ENCODE results near the gene SLC25A42.

Gene SLC25A42

DNA sequence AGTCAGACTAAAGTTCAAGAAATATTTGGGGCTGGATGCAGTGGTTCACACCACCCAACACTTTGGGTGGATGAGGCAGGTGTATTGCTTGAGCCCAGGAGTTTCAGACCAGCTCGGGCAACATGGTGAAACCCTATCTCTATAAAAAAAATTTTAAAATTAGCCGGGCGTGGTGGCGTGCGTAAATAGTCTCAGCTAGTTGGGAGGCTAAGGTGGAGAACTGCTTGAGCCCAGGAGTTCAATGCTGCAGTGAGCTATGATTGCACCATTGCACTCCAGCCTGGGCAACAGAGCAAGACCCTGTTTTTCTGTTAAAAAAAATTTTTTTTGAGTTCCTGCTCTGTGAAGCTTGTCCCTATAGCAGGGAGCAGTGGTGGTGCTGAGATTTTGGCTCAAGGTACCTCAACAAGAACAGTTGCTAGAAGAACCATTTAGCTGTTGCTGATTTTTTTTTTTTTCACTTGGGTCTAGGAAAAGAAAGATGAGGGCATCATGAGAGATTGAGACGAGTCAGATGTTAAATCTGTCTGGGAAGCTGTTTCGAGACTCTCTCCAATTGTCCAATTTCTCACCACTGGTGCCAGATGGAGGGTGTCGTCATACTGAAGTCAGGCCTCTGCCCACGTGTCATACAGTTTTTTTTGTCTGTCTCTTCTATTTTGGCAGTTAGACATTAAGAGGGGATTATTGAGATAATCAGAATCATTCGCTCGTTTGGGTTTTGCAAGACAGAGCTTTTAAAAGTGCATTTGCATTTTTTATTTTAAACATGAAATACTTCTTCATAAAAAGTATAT, 3.7 kb downstream of the SLC25A42 start:
- in situ Hi-C loops (cut with MboI; ENCODE audit: low sequenced_read_pairs): no loop called here

DNA sequence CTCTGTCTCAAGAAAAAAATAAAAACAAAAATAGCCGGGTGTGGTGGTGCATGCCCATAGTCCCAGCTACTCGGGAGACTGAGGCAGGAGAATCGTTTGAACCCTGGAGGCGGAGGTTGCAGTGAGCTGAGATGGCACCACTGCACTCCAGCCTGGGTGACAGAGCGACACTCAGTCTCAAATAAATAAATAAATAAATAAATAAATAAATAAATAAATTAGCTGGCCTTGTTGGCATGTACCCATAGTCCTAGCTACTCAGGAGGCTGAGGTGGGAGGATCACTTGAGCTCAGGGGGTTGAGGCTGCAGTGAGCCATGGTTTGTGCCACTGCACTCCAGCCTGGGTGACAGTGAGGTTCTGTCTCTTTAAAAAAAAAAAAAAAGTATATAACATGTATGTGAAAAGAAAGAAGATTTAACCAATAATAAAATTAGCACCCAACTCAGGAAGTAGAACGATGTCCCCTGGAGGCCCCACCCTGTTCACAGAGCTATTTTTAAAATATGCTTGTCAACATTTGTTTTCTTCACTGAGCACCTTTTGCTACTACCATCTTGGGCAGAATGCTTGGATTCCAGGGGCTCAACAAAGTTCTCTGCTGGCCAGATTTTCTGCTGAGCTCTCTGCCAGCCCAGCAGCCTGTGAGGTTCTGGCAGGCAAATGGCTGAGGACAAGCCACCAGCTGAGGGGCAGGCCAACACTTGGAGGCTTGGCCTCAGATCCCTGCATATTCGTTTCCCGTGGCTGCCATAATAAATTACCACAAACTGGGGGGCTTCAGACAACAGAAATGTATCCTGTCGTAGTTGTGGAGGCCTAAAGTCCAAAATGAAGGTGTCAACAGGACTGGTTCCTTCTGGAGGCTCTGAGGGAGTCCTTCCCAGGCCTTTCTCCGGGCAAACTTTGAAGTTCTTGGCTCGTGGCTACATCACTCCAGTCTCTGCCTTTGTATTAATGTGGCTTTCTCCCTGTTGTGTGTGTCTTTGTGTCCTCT, 5.2 kb downstream of the SLC25A42 start:
- in situ Hi-C loops (cut with MboI; ENCODE audit: low sequenced_read_pairs): no loop called here

DNA sequence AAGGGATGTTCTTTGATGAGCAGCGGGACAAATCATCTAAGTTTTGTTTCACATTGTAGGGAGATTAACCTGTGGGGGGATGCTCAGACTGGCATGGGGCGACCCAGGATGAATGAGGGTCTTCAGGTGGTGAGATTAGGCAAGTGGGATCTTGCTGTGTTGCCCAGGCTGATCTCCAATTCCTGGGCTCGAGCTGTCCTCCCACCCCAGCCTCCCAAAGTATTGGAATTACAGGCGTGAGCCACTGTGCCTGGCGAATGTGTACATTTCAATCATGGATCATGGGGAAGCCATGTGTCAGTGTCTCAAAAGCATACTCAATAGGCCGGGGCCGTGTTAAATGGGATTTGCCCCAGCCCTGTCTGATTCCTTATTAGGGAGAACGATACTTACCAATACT, 8.1 kb downstream of the SLC25A42 start:
- in situ Hi-C loops (cut with MboI; ENCODE audit: low sequenced_read_pairs): no loop called here

DNA sequence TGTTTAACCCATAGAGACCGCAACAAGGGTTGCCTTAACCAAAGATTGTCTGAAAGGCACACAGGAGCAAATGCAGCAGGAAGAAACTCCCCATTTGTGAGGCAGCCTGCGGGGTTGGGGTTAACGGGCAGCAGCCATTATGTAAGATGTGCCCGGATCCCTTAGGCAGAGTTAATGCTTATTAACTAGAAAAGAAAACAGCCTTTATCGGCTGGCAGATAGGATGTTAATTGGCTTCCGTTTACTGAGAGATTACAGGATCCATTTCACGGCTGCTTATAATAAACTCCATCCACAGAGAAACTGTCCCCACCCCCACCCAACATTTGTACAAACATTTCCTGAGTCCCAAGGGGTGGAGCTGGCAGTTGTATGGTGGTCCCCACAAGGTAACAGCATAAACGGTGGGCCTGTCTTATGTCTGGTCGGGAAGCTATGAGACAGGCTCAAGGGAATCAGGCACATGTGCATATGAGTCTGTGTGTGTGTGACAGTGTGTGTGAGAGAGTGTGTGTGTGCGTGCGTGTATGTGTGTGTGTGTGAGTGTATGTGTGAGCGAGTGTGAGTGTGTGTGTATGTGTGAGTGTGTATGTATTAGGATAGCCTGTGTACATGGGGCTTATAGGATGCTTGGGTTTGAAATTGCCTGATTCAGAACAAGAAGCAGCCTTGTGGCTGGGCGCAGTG, 10.5 kb downstream of the SLC25A42 start:
- in situ Hi-C loops (cut with MboI; ENCODE audit: low sequenced_read_pairs): no loop called here

DNA sequence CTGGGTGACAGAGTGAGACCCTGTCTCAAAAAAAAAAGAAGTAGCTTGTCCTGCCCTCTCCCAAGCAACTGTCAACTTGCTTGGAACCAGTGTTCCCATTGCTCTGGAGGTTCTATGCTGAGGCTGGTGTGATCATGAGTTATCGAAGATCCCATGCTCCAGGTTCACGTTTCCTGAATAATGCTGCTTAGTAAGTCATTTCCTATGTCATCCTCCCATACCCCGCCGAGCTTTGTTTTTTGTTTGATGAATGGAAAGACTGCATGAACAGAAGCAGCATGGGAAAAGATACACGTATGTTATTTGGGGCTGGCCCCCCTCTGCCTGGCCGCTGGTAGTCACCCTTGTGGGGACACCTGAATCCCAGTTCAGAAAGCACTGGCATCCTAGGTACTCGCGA, 11.3 kb downstream of the SLC25A42 start:
- in situ Hi-C loops (cut with MboI; ENCODE audit: low sequenced_read_pairs): no loop called here

DNA sequence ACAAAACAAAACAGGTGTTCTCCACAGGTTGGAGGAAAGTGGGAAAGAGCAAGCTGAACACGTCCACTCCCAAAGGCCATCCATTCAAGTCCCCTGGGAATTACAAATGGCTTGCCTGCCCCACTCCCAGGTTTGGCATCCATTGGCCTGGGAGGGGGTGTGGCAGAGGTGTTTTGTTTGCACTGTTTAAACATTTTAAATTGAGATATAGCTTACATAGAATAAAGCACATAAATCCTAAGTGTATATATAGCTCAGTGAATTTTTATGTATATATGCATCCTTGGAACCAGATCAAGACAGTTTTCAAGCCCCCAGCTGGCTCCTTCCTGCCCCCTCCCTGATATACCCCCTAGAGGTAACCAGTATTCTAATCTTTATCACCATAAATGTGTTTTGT, 12.7 kb downstream of the SLC25A42 start:
- in situ Hi-C loops (cut with MboI; ENCODE audit: low sequenced_read_pairs): no loop called here

DNA sequence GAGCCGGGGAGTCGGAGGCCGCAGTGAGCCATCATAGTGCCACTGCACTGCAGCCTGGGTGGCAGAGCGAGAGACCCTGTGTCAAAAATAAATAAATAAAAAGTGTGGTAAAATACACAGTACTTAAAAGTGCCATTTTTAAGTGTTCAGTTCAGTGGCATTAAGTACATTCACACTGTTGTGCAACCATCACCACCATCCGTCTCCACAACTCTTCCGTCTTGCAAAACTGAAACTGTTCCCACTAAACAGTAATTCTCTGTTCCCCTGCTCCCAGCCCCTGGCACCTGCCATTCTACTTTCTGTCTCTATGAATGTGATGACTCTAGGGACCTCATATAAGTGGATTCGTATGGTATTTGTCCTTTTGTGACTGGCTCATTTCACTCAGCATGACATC, 13.3 kb downstream of the SLC25A42 start:
- in situ Hi-C loops (cut with MboI; ENCODE audit: low sequenced_read_pairs): no loop called here

DNA sequence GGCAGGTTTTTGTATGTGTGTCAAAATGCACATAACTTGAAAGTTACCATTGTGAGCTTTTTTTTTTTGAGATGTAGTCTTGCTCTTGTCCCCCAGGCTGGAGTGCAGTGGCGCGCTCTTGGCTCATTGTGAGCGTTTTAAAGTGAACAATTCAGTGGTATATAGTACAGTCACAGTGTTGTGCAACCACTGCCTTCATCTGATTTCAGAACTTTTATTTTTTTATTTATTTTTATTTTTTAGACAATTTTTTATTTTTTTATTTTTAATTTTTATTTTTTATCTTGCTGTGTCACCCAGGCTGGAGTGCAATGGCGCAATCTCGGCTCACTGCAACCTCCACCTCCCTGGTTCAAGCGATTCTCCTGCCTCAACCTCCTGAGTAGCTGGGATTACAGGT, 15.0 kb downstream of the SLC25A42 start:
- in situ Hi-C loops (cut with MboI; ENCODE audit: low sequenced_read_pairs): no loop called here

DNA sequence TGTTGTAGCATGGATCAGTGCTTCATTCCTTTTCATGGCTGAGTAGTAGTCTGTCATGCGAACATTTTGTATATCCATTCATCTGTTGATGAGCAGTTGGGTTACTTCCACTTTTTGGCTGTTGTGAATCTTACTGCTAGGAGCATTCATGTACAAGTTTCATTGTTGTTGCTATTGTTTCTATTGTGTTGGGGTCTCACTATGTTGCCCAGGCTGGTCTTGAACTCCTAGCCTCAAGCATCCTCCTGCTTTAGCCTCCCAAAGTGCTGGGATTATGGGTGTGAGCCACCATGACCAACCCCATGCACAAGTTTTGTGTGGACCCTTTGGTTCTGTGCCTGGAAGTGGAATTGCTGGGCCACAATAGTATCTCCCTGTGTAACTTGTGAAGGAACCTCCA, 15.8 kb downstream of the SLC25A42 start:
- in situ Hi-C loops (cut with MboI; ENCODE audit: low sequenced_read_pairs): no loop called here

DNA sequence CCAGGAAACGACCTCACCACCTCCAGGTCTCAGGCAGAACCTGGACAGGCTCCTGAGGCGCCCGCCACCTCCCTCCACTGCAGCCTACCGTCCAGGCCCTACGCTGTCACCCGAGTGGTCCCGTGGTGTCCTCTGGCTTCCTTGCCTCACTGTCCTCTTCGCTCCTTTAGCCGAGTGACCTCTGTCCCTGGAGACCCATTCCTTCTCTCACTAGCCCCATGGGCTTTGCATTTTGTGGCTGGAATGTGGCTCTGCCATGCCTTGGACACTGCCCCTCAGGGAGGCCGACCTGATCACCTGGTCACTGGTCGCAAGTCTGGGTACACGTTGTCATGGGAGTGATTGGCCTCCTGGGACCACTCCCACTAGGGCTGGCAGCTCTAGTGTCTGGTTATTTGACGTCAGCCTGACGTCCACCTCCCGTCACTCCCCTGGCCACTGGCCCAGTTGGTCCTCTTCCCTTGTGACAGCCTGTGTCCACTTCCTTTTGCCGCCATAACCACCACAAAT, 17.9 kb downstream of the SLC25A42 start:
- in situ Hi-C loops (cut with MboI; ENCODE audit: low sequenced_read_pairs): no loop called here

DNA sequence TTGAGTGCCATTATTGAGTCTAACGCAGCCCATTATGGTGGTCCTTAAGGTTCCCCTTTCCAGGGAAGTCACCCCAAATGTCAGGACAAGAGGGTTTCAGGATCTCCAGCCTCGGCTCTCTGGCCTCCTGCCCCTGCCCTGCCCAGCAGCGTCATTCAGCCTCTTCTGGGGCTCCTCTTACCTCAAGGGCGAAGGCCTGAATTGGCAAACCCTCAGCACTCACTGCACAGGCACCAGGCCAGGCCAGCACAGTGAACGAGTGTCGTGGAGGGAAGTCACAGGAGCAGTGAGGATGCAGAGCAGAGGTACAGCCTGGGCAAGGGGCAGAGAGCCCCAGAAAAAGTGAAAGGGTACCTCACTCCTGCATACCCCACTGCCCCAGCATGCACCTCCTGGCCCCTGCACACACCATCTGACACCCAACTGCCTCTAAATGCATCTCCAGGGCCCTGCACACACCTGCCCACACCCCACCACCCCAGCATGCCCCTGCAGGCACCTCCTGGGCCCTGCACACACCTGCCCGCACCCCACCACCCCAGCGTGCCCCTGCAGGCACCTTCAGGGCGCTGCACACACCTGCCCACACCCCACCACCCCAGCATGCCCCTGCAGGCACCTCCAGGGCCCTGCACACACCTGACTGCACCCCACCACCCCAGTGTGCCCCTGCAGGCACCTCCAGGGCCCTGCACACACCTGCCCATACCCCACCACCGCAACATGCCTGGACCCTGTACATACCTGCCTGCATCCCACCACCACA, 19.8 kb downstream of the SLC25A42 start:
- in situ Hi-C loops (cut with MboI; ENCODE audit: low sequenced_read_pairs): no loop called here

DNA sequence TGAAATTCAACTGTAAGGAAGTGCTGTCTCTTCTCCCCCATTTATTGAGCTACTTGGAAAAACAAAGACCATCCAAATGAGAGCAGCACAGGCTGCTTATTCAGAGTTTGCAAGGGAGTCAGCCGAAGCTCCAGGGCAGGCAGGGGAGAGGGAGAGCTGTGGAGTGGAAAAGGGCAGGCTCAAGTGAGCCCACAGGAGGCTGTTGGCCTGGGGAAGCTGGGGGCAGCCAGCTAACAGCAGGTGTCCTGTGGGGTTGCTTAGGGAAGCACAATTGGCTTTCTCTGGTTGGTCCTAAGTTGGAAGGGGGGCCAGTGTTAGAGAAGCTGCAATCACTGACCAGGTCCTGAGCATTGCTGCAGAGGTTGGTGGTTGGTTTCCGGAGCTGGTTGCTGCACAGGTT, 23.9 kb downstream of the SLC25A42 start:
- in situ Hi-C loops (cut with MboI; ENCODE audit: low sequenced_read_pairs): no loop called here

DNA sequence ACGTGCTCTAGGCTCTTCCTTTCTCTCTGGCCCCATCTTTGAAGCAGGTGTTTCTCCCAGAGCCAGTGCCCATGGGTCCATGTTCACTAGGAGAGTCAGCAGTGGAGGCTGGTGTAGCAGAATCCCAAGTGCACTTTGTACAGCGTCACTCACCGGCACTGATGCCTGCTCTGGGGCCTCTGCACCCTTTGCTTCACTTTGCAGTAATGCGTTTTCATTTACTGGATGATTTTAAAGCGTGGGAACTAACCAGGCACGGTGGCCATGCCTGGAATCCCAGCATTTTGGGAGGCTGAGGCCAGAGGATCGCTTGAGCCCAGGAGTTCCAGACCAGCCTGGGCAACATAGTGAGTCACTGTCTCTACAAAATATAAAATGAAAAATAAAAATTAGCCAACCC, 30.7 kb downstream of the SLC25A42 start:
- in situ Hi-C loops (cut with MboI; ENCODE audit: low sequenced_read_pairs): no loop called here

DNA sequence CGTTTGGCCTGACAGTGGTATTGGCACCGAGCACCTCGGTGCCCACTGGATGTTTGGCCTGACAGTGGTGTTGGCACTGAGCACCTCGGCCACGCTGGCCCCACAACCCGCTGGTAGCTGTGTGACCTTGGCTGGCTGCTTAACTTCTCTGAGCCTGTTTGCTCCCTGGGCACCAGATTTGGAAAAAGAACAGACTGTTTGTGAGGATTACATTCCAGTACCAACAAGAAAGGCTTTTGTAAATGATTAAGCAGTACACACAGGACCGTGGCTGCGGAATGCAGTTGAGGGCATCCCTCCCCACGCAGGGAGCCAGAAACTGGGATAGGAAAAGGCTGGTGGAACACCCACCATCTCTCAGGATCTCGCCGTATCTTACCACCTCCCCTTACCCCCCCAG, 31.9 kb downstream of the SLC25A42 start:
- in situ Hi-C loops (cut with MboI; ENCODE audit: low sequenced_read_pairs): no loop called here

DNA sequence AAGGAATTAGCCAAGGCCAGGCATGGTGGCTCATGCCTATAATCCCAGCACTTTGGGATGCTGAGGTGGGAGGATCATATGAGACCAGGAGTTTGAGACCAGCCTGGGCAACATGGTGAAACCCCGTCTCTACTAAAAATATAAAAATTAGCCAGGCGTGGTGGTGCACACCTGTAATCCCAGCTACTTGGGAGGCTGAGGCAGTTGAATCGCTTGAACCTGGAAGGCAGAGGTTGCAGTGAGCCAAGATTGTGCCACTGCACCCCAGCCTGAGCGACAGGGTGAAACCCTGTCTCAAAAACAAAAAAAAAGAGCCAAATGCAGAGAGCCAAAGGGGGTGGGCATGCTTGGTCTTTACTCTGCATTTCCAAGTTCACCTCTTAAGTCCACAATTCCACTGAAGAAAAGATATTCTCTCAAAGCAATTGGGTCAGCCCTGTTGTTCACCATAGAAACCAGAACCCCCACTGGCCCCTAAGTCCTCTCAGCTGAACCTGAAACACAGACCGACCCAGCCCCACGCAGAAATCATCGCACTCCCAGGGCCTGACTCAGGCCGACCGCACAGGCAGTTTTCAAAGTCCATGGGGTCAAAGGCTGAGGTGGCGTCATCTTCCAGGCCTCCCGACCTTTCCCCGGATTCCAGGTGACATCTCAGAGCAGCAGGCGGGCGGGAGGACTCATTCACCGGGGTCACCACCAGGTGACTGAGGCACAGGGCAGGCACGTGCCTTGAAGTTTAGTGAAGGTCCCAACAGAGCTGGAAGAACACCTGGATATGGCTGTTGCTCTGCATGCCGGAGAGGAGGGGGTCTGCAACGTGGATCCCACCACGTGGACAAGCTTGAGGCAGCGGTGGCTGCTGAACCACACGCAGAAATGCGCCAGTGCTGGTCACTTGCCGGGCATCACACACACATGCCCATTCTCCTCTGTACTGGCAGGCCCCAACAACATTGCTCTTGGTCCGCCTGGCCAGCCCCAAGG, 33.1 kb downstream of the SLC25A42 start:
- in situ Hi-C loops (cut with MboI; ENCODE audit: low sequenced_read_pairs): no loop called here

DNA sequence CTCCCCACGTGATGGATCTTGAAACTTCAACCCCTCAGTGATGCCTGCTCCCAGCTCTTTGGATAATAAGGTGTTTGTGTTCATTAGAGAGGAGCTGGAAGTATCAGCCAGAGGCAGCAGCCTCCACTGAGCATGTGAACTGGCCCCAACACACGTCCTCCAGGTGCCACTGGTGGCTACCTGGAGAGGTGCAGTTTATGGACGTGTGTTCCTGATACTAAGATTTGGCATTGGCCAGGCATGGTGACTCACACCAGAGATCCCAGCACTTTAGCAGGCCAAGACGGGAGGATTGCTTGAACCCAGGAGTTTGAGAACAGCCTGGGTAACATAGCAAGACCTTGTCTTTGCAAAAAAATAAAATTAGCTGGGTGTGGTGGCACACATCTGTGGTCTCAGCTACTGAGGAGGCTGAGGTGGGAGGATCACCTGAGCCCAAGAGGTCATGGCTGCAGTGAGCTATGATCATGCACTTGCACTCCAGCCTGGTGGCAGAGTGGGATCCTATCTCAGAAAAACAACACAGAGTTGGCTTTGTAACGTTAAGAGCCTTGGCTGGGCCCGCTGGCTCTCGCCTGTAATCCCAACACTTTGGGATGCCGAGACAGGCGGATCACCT, 34.4 kb downstream of the SLC25A42 start:
- in situ Hi-C loops (cut with MboI; ENCODE audit: low sequenced_read_pairs): no loop called here

DNA sequence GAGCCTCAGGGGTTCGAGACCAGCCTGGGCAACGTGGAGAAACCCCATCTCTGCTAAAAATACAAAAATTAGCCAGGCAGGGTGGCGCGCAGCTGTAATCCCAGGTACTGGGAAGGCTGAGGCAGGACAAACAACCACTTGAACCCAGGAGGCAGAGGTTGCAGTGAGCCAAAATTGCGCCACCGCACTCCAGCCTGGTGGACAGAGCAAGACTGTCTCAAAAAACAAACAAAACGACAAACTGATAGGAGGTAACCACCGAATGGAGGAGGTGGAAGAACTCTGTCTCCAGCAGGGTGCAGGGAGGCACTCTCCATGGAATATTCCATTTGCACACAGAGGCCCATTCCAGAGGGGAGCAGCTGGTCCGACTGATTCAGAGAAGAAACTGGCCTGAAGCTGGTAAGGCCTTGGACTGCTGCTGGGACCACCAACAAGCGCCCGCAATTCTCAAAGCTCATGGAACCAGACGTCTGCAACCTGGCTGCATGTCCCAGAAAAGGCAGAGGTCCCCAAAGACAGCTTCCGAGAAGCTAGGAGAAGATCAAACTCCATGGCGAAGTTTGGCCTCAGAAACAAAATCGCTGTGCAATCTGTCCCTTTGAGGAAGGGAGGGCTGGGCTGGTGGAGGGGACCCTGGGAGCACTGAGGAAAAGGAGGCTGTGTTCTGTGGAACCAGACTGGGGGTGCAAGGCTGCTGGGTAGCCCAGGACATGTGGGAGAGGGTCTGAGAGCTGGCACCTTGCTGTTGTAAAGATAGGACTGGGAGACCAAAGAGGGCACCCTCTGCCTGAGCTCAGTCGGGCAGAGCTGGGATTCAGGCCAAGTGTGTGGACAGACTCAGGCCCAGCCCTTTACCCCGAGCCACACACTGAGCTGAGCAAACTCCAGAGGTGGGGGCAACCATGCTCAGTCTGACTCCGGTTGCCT, 35.2 kb downstream of the SLC25A42 start:
- in situ Hi-C loops (cut with MboI; ENCODE audit: low sequenced_read_pairs): no loop called here

DNA sequence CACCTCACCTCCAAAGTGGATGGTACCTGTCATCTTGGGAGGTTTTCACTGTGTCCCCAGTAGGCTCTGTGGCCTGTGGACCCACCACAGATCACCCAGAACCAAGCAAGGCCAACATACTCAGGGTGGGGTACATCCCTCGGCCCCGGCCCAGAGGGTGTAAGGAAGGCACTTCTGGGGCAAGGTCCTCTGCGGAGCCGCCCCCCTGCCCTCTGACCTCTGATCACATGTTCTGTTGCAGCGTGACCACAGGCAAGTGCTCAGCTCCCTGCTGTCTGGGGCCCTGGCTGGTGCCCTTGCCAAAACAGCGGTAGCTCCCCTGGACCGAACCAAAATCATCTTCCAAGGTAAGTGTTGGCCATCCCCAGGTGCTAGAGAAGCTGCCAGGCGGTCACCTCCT, 37.7 kb downstream of the SLC25A42 start:
- in situ Hi-C loops (cut with MboI; ENCODE audit: low sequenced_read_pairs): no loop called here

Measured in HL-60/S4 (cell line).